ENCODE data around the gene MTHFD1L.

MTHFD1L gene

GRCh38 chr6:150868759-150869158 lies 3.3 kb downstream of the MTHFD1L start:
- no peak overlapping the region for H3K4me3 ChIP-seq (ENCODE audit: low read depth, low read length)
- TF ChIP-seq CTCF (IDR thresholded peaks at IDR 0.05; ENCODE audit: low read depth, low read length) = no peak

GRCh38 chr6:150874179-150874578 lies 8.7 kb downstream of the MTHFD1L start:
- H3K4me3 ChIP-seq (ENCODE audit: low read depth, low read length) = no peak overlapping the region
- TF ChIP-seq CTCF (IDR thresholded peaks at IDR 0.05; ENCODE audit: low read depth, low read length) = no peak

- no peak overlapping the region for H3K4me3 ChIP-seq (ENCODE audit: low read depth, low read length)
- no peak for TF ChIP-seq CTCF (IDR thresholded peaks at IDR 0.05; ENCODE audit: low read depth, low read length)
These were observed 10.3 kb downstream of the MTHFD1L start for GRCh38 chr6:150875841-150876240.

- no peak for TF ChIP-seq CTCF (IDR thresholded peaks at IDR 0.05; ENCODE audit: low read depth, low read length)
- no peak overlapping the region for H3K4me3 ChIP-seq (ENCODE audit: low read depth, low read length)
These were observed 11.1 kb downstream of the MTHFD1L start for GRCh38 chr6:150876598-150876997.

GRCh38 chr6:150877928-150878327 lies 12.4 kb downstream of the MTHFD1L start:
- TF ChIP-seq CTCF (IDR thresholded peaks at IDR 0.05; ENCODE audit: low read depth, low read length) = no peak
- no peak overlapping the region for H3K4me3 ChIP-seq (ENCODE audit: low read depth, low read length)

GRCh38 chr6:150878347-150879213 lies 13.1 kb downstream of the MTHFD1L start:
- no peak for TF ChIP-seq CTCF (IDR thresholded peaks at IDR 0.05; ENCODE audit: low read depth, low read length)
- no peak overlapping the region for H3K4me3 ChIP-seq (ENCODE audit: low read depth, low read length)

- TF ChIP-seq CTCF (IDR thresholded peaks at IDR 0.05; ENCODE audit: low read depth, low read length) = no peak
- H3K4me3 ChIP-seq (ENCODE audit: low read depth, low read length) = no peak overlapping the region
These were observed 14.8 kb downstream of the MTHFD1L start for GRCh38 chr6:150880336-150880735.
